ENCODE measurements around the gene LIN37.

Gene LIN37, protein sequence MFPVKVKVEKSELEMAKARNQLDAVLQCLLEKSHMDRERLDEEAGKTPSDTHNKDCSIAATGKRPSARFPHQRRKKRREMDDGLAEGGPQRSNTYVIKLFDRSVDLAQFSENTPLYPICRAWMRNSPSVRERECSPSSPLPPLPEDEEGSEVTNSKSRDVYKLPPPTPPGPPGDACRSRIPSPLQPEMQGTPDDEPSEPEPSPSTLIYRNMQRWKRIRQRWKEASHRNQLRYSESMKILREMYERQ

DNA sequence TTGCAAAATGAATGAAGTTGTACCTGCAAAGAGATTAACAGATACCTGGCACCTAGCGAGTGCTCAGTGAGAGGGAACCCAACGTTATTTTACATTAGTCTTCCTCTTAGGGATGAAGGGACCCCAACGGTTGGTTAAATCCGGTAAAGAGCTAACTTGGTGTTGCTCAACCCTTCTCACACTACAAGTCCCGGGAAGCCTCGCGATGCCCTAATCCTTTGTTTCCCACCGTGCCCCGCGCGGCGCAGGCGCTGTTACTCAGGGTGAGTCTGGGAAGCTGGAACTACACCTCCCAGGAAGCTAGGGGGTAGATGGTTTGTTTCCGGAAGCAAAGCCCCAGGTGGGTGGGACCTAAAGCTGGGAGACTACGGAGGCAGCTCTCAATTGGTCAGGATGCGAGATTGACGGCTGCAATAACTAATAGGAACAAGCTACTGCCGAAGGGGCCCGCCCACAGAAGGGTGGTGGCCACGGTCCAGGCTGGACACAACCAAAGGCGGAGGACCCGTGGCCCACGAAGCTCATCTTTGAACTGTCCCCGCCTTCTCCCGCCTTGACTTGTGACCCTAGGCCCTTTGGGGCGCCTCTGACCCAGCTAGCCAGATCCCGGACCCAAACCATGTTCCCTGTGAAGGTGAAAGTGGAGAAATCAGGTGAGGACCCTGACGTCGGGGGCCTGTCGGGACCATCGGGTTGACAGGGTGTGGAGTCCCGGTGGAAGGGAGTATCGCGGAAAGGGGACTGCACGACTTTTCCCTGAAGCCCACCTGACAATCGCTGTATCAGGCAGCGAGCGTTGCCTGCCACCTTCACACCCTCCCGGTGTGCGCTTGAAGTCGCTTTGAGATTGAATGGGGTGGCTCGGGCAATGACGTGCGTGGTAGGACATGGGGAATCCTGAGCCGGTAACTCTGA, at the start of gene LIN37:
LIN37 (plus strand) TSS at position 471 of the 915 bp plus-strand sequence; CDS start at position 620, 149 bp downstream.
- FAIRE-seq (peak; percentile 21), DNase-seq (ENCODE audit: insufficient read length, low spot score) (no peak)
- TF ChIP-seq, protein P1, sequence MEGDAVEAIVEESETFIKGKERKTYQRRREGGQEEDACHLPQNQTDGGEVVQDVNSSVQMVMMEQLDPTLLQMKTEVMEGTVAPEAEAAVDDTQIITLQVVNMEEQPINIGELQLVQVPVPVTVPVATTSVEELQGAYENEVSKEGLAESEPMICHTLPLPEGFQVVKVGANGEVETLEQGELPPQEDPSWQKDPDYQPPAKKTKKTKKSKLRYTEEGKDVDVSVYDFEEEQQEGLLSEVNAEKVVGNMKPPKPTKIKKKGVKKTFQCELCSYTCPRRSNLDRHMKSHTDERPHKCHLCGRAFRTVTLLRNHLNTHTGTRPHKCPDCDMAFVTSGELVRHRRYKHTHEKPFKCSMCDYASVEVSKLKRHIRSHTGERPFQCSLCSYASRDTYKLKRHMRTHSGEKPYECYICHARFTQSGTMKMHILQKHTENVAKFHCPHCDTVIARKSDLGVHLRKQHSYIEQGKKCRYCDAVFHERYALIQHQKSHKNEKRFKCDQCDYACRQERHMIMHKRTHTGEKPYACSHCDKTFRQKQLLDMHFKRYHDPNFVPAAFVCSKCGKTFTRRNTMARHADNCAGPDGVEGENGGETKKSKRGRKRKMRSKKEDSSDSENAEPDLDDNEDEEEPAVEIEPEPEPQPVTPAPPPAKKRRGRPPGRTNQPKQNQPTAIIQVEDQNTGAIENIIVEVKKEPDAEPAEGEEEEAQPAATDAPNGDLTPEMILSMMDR (IDR thresholded peaks at IDR 0.05; ENCODE audit: insufficient read depth, missing control alignments) = no peak

GRCh38 chr19:35702223-35703012, 46.0 kb upstream of the LIN37 start:
- DNase-seq (ENCODE audit: insufficient read length, low spot score) (peak; percentile 97), FAIRE-seq (peak; percentile 6)
- TF ChIP-seq, protein P1 (IDR thresholded peaks at IDR 0.05; ENCODE audit: insufficient read depth, missing control alignments) = no peak

DNA sequence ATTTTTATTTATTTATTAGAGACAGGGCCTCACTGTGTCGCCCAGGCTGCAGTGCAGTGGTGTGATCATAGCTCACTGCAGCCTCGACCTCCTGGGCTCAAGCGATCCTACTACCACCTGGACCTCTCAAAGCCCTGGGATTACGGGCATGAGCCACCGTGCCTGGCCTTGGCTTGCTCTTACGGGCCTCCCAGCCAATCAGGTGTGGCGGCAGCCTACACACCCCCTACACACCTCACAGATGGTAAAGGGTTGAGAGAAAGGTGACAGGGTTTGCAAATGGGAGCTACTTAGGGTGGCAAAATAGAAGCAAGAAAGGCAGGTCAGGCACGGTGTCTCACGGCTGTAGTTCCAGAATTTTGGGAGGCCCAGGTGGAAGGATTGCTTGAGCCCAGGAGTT, 45.0 kb upstream of the LIN37 start:
- TF ChIP-seq, protein P1 (IDR thresholded peaks at IDR 0.05; ENCODE audit: insufficient read depth, missing control alignments) = no peak
- DNase-seq (ENCODE audit: insufficient read length, low spot score) (no peak), FAIRE-seq (no peak)

GRCh38 chr19:35704218-35704617, 44.2 kb upstream of the LIN37 start, which contains the start of gene ZBTB32:
Gene ZBTB32 (plus strand): TSS chr19:35704558. CDS start chr19:35714627, 10,069 bp downstream.
- no peak for DNase-seq (ENCODE audit: insufficient read length, low spot score)

DNA sequence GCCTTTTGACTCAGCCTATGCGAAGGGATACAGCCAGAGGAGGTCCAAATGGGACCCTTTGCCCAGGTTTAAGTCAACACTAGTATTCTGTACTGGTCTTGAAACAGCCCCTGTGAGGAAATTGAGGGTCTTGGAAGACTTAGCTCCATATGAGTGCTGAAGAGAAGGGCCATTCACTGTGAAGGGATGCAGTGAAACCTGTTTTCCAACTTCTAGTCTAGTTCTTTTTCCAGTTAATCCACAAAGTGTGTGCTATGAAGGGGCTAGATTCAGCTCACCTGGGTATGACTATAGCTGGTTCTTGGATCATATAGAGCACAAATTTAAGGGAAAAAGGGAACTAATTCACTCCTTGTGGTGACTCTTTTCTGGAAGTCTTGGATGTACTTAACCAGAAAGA, 40.0 kb upstream of the LIN37 start:
- TF ChIP-seq, protein P1 (IDR thresholded peaks at IDR 0.05; ENCODE audit: insufficient read depth, missing control alignments) = no peak
- no peak for FAIRE-seq
- DNase-seq (ENCODE audit: insufficient read length, low spot score) = no peak

More at GRCh38 chr19:35704218-35704617, 44.2 kb upstream of the LIN37 start, which contains the start of gene ZBTB32:
- TF ChIP-seq, protein P1 (IDR thresholded peaks at IDR 0.05; ENCODE audit: insufficient read depth, missing control alignments) = no peak
- FAIRE-seq = no peak

GRCh38 chr19:35710784-35711723, 37.3 kb upstream of the LIN37 start:
- DNase-seq (ENCODE audit: insufficient read length, low spot score) (no peak), FAIRE-seq (no peak)
- TF ChIP-seq, protein P1 (IDR thresholded peaks at IDR 0.05; ENCODE audit: insufficient read depth, missing control alignments) = no peak

Measured in D721Med (cell line).